ENCODE data around the gene ICE2. TPM values are rescaled to one million over a fixed set of nuclear protein-coding genes. Genes with fewer than 3 reads are reported as not detected.

The ICE2 gene
- total RNA-seq, 1 experiment from 2014 or later = 76.7 TPM

- CTCF ChIA-PET = interaction anchor here (0.7 kb wide), 1 partner anchor 52 kb away, joined by 6 read pairs; no protein-coding TSS in a partner anchor
- DNase-seq = no peak
- Mint-ChIP-seq H3K4me3 (ENCODE audit: low read depth, unreplicated experiment) (no peak overlapping the region), H3K9me3 (ENCODE audit: low read depth, unreplicated experiment) (no peaks in the 10 kb centered on the region), H3K27me3 (ENCODE audit: unreplicated experiment) (no peaks in the 10 kb centered on the region), H3K4me1 (ENCODE audit: low read depth, unreplicated experiment) (peaks cover 35% of the 10 kb centered on the region), H3K36me3 (ENCODE audit: insufficient read depth, unreplicated experiment) (peaks cover 26% of the 10 kb centered on the region), H3K27ac (ENCODE audit: unreplicated experiment) (no peak overlapping the region)
- BruUV-seq (replicated peaks) = no TSS peak
- TF ChIP-seq, protein P1, sequence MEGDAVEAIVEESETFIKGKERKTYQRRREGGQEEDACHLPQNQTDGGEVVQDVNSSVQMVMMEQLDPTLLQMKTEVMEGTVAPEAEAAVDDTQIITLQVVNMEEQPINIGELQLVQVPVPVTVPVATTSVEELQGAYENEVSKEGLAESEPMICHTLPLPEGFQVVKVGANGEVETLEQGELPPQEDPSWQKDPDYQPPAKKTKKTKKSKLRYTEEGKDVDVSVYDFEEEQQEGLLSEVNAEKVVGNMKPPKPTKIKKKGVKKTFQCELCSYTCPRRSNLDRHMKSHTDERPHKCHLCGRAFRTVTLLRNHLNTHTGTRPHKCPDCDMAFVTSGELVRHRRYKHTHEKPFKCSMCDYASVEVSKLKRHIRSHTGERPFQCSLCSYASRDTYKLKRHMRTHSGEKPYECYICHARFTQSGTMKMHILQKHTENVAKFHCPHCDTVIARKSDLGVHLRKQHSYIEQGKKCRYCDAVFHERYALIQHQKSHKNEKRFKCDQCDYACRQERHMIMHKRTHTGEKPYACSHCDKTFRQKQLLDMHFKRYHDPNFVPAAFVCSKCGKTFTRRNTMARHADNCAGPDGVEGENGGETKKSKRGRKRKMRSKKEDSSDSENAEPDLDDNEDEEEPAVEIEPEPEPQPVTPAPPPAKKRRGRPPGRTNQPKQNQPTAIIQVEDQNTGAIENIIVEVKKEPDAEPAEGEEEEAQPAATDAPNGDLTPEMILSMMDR (IDR thresholded peaks at IDR 0.05; ENCODE audit: unreplicated experiment) = no peak
- intact Hi-C loops (cut with micrococcal nuclease; ENCODE audit: unreplicated experiment) = no loop called here
Observed at GRCh38 chr15:60480888-60481287, 1.9 kb upstream of the ICE2 start.

DNA sequence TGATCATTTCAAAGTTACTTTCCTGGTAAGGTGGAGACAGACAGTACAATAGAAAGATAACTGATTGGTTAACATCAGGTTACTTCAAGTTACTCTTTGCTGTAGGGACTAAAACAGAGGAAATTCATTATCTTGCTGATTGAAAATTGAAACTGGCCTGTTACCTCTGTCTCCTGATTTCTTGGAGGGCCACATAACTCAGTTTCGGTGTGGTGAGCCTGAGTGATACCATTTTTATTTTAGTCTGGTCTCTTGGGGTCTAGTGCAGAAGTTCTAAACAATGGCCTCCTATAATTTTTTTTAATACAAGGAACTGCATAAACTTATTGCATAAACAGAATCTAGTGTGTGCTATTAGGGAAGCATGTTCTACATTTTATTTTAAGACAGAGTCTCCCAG, 1.2 kb upstream of the ICE2 start:
- no peak for DNase-seq
- H3K36me3 Mint-ChIP-seq (ENCODE audit: insufficient read depth, unreplicated experiment) = peaks cover 26% of the 10 kb centered on the region
- H3K27ac Mint-ChIP-seq (ENCODE audit: unreplicated experiment) = peak overlapping the region; percentile 97
- H3K4me3 Mint-ChIP-seq (ENCODE audit: low read depth, unreplicated experiment) = peak overlapping the region; percentile 98
- peaks cover 36% of the 10 kb centered on the region for H3K4me1 Mint-ChIP-seq (ENCODE audit: low read depth, unreplicated experiment)
- CTCF ChIA-PET = interaction anchor here (0.9 to 1.7 kb wide), 2 partner anchors 41 to 452 kb away, joined by 3 to 4 read pairs; no protein-coding TSS in a partner anchor
- H3K9me3 Mint-ChIP-seq (ENCODE audit: low read depth, unreplicated experiment) = no peaks in the 10 kb centered on the region
- TF ChIP-seq, protein P1 (IDR thresholded peaks at IDR 0.05; ENCODE audit: unreplicated experiment) = no peak
- no TSS peak for BruUV-seq (replicated peaks)
- no peaks in the 10 kb centered on the region for H3K27me3 Mint-ChIP-seq (ENCODE audit: unreplicated experiment)
- intact Hi-C loops (cut with micrococcal nuclease; ENCODE audit: unreplicated experiment) = no loop called here

GRCh38 chr15:60479361-60480110, 594 bp upstream of the ICE2 start:
- TF ChIP-seq, protein P1 (IDR thresholded peaks at IDR 0.05; ENCODE audit: unreplicated experiment) = no peak
- CTCF ChIA-PET = interaction anchor here (0.6 to 1.7 kb wide), 3 partner anchors 41 to 453 kb away, joined by 3 to 4 read pairs (median 3); no protein-coding TSS in a partner anchor
- peaks cover 42% of the 10 kb centered on the region for H3K4me1 Mint-ChIP-seq (ENCODE audit: low read depth, unreplicated experiment)
- TSS peak; percentile 81 for BruUV-seq (replicated peaks)
- intact Hi-C loops (cut with micrococcal nuclease; ENCODE audit: unreplicated experiment) = no loop called here
- peaks cover 33% of the 10 kb centered on the region for H3K36me3 Mint-ChIP-seq (ENCODE audit: insufficient read depth, unreplicated experiment)
- no peak for DNase-seq
- H3K27me3 Mint-ChIP-seq (ENCODE audit: unreplicated experiment) = no peaks in the 10 kb centered on the region
- H3K9me3 Mint-ChIP-seq (ENCODE audit: low read depth, unreplicated experiment) = no peaks in the 10 kb centered on the region
- peak overlapping the region; percentile 97 for H3K27ac Mint-ChIP-seq (ENCODE audit: unreplicated experiment)
- peak overlapping the region; percentile 98 for H3K4me3 Mint-ChIP-seq (ENCODE audit: low read depth, unreplicated experiment)

- CTCF ChIA-PET = no interaction called here
- BruUV-seq (replicated peaks) = TSS peak; percentile 44
- TF ChIP-seq, protein P1 (IDR thresholded peaks at IDR 0.05; ENCODE audit: unreplicated experiment) = no peak
- no peaks in the 10 kb centered on the region for H3K9me3 Mint-ChIP-seq (ENCODE audit: low read depth, unreplicated experiment)
- peaks cover 33% of the 10 kb centered on the region for H3K36me3 Mint-ChIP-seq (ENCODE audit: insufficient read depth, unreplicated experiment)
- intact Hi-C loops (cut with micrococcal nuclease; ENCODE audit: unreplicated experiment) = loop anchor here (2.0 kb wide), 1 partner anchor 73 kb away; no protein-coding TSS in a partner anchor
- H3K4me1 Mint-ChIP-seq (ENCODE audit: low read depth, unreplicated experiment) = peaks cover 48% of the 10 kb centered on the region
- peak overlapping the region; percentile 97 for H3K27ac Mint-ChIP-seq (ENCODE audit: unreplicated experiment)
- no peaks in the 10 kb centered on the region for H3K27me3 Mint-ChIP-seq (ENCODE audit: unreplicated experiment)
- DNase-seq = no peak
- peak overlapping the region; percentile 98 for H3K4me3 Mint-ChIP-seq (ENCODE audit: low read depth, unreplicated experiment)
Observed at GRCh38 chr15:60477916-60478565, 901 bp downstream of the ICE2 start.

Data from Calu3 (cell line).